GM20000 (cell line): Measurements from ENCODE around the gene TRIAP1.

Source experiments
- DNase-seq: peaks from one replicate; pipeline ENCODE4 v3.0.0; 2012; ENCODE audit warnings: low spot score
- CTCF ChIP-seq: IDR thresholded peaks from 2 replicates; pipeline ENCODE4 v1.5.1; 2012; ENCODE audit warnings: mild to moderate bottlenecking, control low read depth; ENCODE audit errors: extremely low read depth, missing control alignments

TRIAP1 gene

GRCh38 chr12:120485961-120486881 is 40.0 kb upstream of the TRIAP1 start:
- DNase-seq, result no peak

GRCh38 chr12:120483621-120484020 is 37.4 kb upstream of the TRIAP1 start:
- no peak for DNase-seq
- no peak for TF ChIP-seq CTCF

More at GRCh38 chr12:120485961-120486881, 40.0 kb upstream of the TRIAP1 start:
- no peak for TF ChIP-seq CTCF

GRCh38 chr12:120481022-120481767 is 35.0 kb upstream of the TRIAP1 start:
- no peak for DNase-seq
- no peak for TF ChIP-seq CTCF

GRCh38 chr12:120480211-120480610 is 34.0 kb upstream of the TRIAP1 start:
- no peak for TF ChIP-seq CTCF
- no peak for DNase-seq

- DNase-seq, result no peak
- no peak for TF ChIP-seq CTCF
These were observed 33.3 kb upstream of the TRIAP1 start for GRCh38 chr12:120479458-120479857.

- no peak for TF ChIP-seq CTCF
- DNase-seq, result no peak
These were observed 29.5 kb upstream of the TRIAP1 start for GRCh38 chr12:120475643-120476042.

- TF ChIP-seq CTCF, result no peak
- no peak for DNase-seq
These were observed 28.4 kb upstream of the TRIAP1 start for GRCh38 chr12:120474616-120474960.
